Measurements from ENCODE around the gene REEP3. TPM values are rescaled to one million over a fixed set of nuclear protein-coding genes. Genes with fewer than 3 reads are reported as not detected.

REEP3 gene
- total RNA-seq, 1 experiment from 2014 or later: 135 TPM

- POLR2A ChIA-PET: no interaction called here
- no peaks in the 10 kb centered on the region for H3K9me3 ChIP-seq (ENCODE audit: control insufficient read depth, insufficient read depth, low read depth, low read length)
- no peaks in the 10 kb centered on the region for H3K27me3 ChIP-seq (ENCODE audit: control insufficient read depth, insufficient read depth, low read length)
- in situ Hi-C loops (cut with HindIII; ENCODE audit: low pct_unique_long_range_greater_than_20kb, low sequenced_read_pairs) (no loop called here), intact Hi-C loops (cut with micrococcal nuclease; ENCODE audit: unreplicated experiment) (no loop called here)
- no peak overlapping the region for H3K27ac ChIP-seq (ENCODE audit: low read length)
- H3K36me3 ChIP-seq (ENCODE audit: control insufficient read depth, insufficient read depth, low read length): peaks cover 6% of the 10 kb centered on the region; the same call in 1 of the 2 replicates
- no TSS peak for BruUV-seq (replicated peaks)
- H3K4me3 ChIP-seq (ENCODE audit: low read depth in 2 of 2, low read length in 2 of 2): no peak overlapping the region
- DNase-seq (ENCODE audit: low read depth, low spot score): no peak
- peaks cover 10% of the 10 kb centered on the region for H3K4me1 ChIP-seq (ENCODE audit: control insufficient read depth, insufficient read depth, low read length)
- no peak for TF ChIP-seq REST (IDR thresholded peaks at IDR 0.05; ENCODE audit: insufficient read depth in 1 of 2, low read depth in 2 of 2, low read length in 1 of 2)
- no peak for TF ChIP-seq CTCF (IDR thresholded peaks at IDR 0.05)
- TF ChIP-seq TCF7L2 (IDR thresholded peaks at IDR 0.05; ENCODE audit: low read depth, low read length): no peak
- TF ChIP-seq SIN3A (IDR thresholded peaks at IDR 0.05; ENCODE audit: borderline replicate concordance, insufficient read depth, low read depth, low read length): no peak
- no peak for TF ChIP-seq POLR2AphosphoS5 (IDR thresholded peaks at IDR 0.05; ENCODE audit: low read depth, low read length)
- ATAC-seq: no peak
- CTCF ChIA-PET: no interaction called here
Observed at GRCh38 chr10:63622097-63622496, 100.9 kb downstream of the REEP3 start.

- intact Hi-C loops (cut with micrococcal nuclease; ENCODE audit: unreplicated experiment) (no loop called here), in situ Hi-C loops (cut with HindIII; ENCODE audit: low pct_unique_long_range_greater_than_20kb, low sequenced_read_pairs) (no loop called here)
- ChIA-PET POLR2A (no interaction called here), CTCF (no interaction called here)
- Histone ChIP-seq H3K36me3 (ENCODE audit: control insufficient read depth, insufficient read depth, low read length) (peaks cover 6% of the 10 kb centered on the region; the same call in 1 of the 2 replicates), H3K27ac (ENCODE audit: low read length) (no peak overlapping the region; the same call in 1 of the 2 replicates), H3K4me1 (ENCODE audit: control insufficient read depth, insufficient read depth, low read length) (peaks cover 29% of the 10 kb centered on the region), H3K27me3 (ENCODE audit: control insufficient read depth, insufficient read depth, low read length) (no peaks in the 10 kb centered on the region), H3K9me3 (ENCODE audit: control insufficient read depth, insufficient read depth, low read depth, low read length) (no peaks in the 10 kb centered on the region), H3K4me3 (ENCODE audit: low read depth in 2 of 2, low read length in 2 of 2) (no peak overlapping the region)
- no peak for TF ChIP-seq CTCF (IDR thresholded peaks at IDR 0.05)
- no peak for TF ChIP-seq TCF7L2 (IDR thresholded peaks at IDR 0.05; ENCODE audit: low read depth, low read length)
- TF ChIP-seq SIN3A (IDR thresholded peaks at IDR 0.05; ENCODE audit: borderline replicate concordance, insufficient read depth, low read depth, low read length): no peak
- TF ChIP-seq REST (IDR thresholded peaks at IDR 0.05; ENCODE audit: insufficient read depth in 1 of 2, low read depth in 2 of 2, low read length in 1 of 2): no peak
- no peak for TF ChIP-seq POLR2AphosphoS5 (IDR thresholded peaks at IDR 0.05; ENCODE audit: low read depth, low read length)
- no TSS peak for BruUV-seq (replicated peaks)
- DNase-seq (ENCODE audit: low read depth, low spot score) (no peak), ATAC-seq (no peak)
Observed at GRCh38 chr10:63624701-63625100, 103.5 kb downstream of the REEP3 start.
